GM12878 (cell line): ENCODE measurements around the gene ZBTB7B. TPM values are rescaled to one million over a fixed set of nuclear protein-coding genes. Genes with fewer than 3 reads are reported as not detected.

ENCODE experiments used
- ATAC-seq: fragments of 200-7000 bp; cut with Tn5 transposase; 3 replicates; pipeline ENCODE4 v1.9.1; 2020; ENCODE audit warnings: mild to moderate bottlenecking, moderate library complexity
- BruUV-seq: library from RNA; stranded (reverse); fragments of 400-500 nt; replicated peaks from 2 replicates; lab custom pipeline; 2021; lab: Mats Ljungman, UMichigan
- CTCF ChIA-PET: fragments of 300-600 bp; sonication (Branson Sonifier 250); formaldehyde crosslinking; extraction: SDS; loops from one replicate; lab custom pipeline; 2021; ENCODE audit warnings: inconsistent platforms; lab: Yijun Ruan, JAX
- POLR2A ChIA-PET: fragments of 350-600 bp; formaldehyde crosslinking; extraction: SDS; loops from one replicate; lab custom pipeline; 2021; ENCODE audit warnings: inconsistent platforms; lab: Charles Lee
- RAD21 ChIA-PET: fragments of 300-600 bp; sonication (Branson Sonifier 250); formaldehyde crosslinking; loops from one replicate; lab custom pipeline; 2023; ENCODE audit warnings: antibody characterized with exemption; ENCODE audit not compliant: unreplicated experiment; lab: Charles Lee
- SMC1A ChIA-PET: fragments of 300-600 bp; sonication (Branson Sonifier 250); formaldehyde crosslinking; loops from one replicate; lab custom pipeline; 2023; ENCODE audit not compliant: unreplicated experiment, uncharacterized antibody; lab: Charles Lee
- DNase-seq: peaks from one replicate; pipeline ENCODE4 v3.0.0-alpha.2; 2011; ENCODE audit warnings: low read depth, low spot score
- FAIRE-seq: peaks from 3 replicates; lab custom pipeline; 2011; peaks lifted over from hg19 to GRCh38; lab: Jason Lieb, UNC
- H2AFZ ChIP-seq: 2 replicates; pipeline ENCODE4 v1.6.0; 2011; ENCODE audit warnings: low read depth, low read length, control low read depth; ENCODE audit not compliant: control insufficient read depth
- H3K27ac ChIP-seq: 2 replicates; pipeline ENCODE4 v1.5.1; 2011; ENCODE audit warnings: control low read depth; ENCODE audit not compliant: control insufficient read depth, insufficient read depth
- H3K27me3 ChIP-seq, 2 experiments: replicated peaks in 1 of 2; 2 replicates each; pipeline versions ENCODE4 v1.6.0 to v1.6.1; 2011; ENCODE audit warnings: low read length in 1 of 2; ENCODE audit not compliant: control insufficient read depth in 2 of 2, insufficient read depth in 2 of 2
- H3K36me3 ChIP-seq, 2 experiments: 2 replicates each; pipeline ENCODE4 v1.5.1; 2011; ENCODE audit warnings: low read length in 1 of 2; ENCODE audit not compliant: control insufficient read depth in 2 of 2, insufficient read depth in 2 of 2
- H3K4me1 ChIP-seq: 2 replicates; pipeline ENCODE4 v1.6.1; 2011; ENCODE audit warnings: mild to moderate bottlenecking, low read length, moderate library complexity, mixed read lengths; ENCODE audit not compliant: control insufficient read depth, insufficient read depth
- H3K4me2 ChIP-seq: 2 replicates; pipeline ENCODE4 v1.6.0; 2011; ENCODE audit warnings: control low read depth; ENCODE audit not compliant: control insufficient read depth, insufficient read depth
- H3K4me3 ChIP-seq: fragments of 200-600 bp; sonication (generic); 2 replicates; pipeline ENCODE4 v1.5.1; 2016
- H3K79me2 ChIP-seq: 2 replicates; pipeline ENCODE4 v1.6.0; 2011; ENCODE audit warnings: low read length; ENCODE audit not compliant: control insufficient read depth, insufficient read depth
- H3K9ac ChIP-seq: 2 replicates; pipeline ENCODE4 v1.8.0; 2011; ENCODE audit warnings: low read length, control low read depth, mixed read lengths; ENCODE audit not compliant: control insufficient read depth, insufficient read depth
- H3K9me3 ChIP-seq: replicated peaks from 3 replicates; pipeline ENCODE4 v1.5.1; 2011; ENCODE audit warnings: mild to moderate bottlenecking, low read length; ENCODE audit not compliant: control insufficient read depth, insufficient read depth
- H4K20me1 ChIP-seq: 2 replicates; pipeline ENCODE4 v1.6.0; 2011; ENCODE audit not compliant: control insufficient read depth, insufficient read depth
- BRCA1 ChIP-seq: IDR thresholded peaks from 2 replicates; pipeline ENCODE4 v1.6.1; 2011; ENCODE audit warnings: low read depth, low read length, improper control_type of control experiment
- CHD1 ChIP-seq: IDR thresholded peaks from 2 replicates; pipeline ENCODE4 v1.6.1; 2012; ENCODE audit warnings: low read depth, low read length, improper control_type of control experiment
- FOS ChIP-seq: IDR thresholded peaks from 3 replicates; pipeline ENCODE4 v1.6.1; 2011; ENCODE audit warnings: borderline replicate concordance; ENCODE audit not compliant: insufficient read length; ENCODE audit errors: extremely low read depth
- NFIC ChIP-seq: IDR thresholded peaks from 2 replicates; pipeline ENCODE4 v1.6.1; 2012; ENCODE audit warnings: low read depth, mild to moderate bottlenecking, inconsistent platforms, low read length, moderate library complexity
- RUNX3 ChIP-seq: IDR thresholded peaks from 2 replicates; pipeline ENCODE4 v1.6.1; 2012; ENCODE audit warnings: low read length, inconsistent platforms
- SMAD1 ChIP-seq: fragments of 450-650 bp; IDR thresholded peaks from 2 replicates; pipeline ENCODE4 v1.6.1; 2018; ENCODE audit warnings: mild to moderate bottlenecking, low read depth; ENCODE audit not compliant: partially characterized antibody
- SP1 ChIP-seq: IDR thresholded peaks from one replicate; pipeline ENCODE4 v1.6.1; 2011; ENCODE audit warnings: low read depth, low read length
- WRNIP1 ChIP-seq: IDR thresholded peaks from 2 replicates; pipeline ENCODE4 v1.6.1; 2011; ENCODE audit warnings: low read depth, low read length, improper control_type of control experiment, borderline replicate concordance
- WGBS: methylation state at CpG from one replicate; pipeline ENCODE4 v1.1.6; 2016; ENCODE audit warnings: low lambda C conversion rate; ENCODE audit not compliant: insufficient replicate concordance, insufficient coverage; ENCODE audit errors: missing lambda C conversion rate; 5-methylcytosine and 5-hydroxymethylcytosine counted together
- in situ Hi-C: fragments of 300-500 bp; cut with MboI; formaldehyde crosslinking; loops from 9 replicates; pipeline ENCODE4 v1.14.3; 2018; ENCODE audit warnings: mixed read lengths
- intact Hi-C: fragments of 100-400 bp; cut with micrococcal nuclease; formaldehyde crosslinking; loops from one replicate; pipeline ENCODE4 v1.14.2; 2022; ENCODE audit not compliant: unreplicated experiment
- polyA plus RNA-seq, 11 experiments: library from polyadenylated mRNA; depleted of rRNA in 4 of 11; unstranded in 6 of 11; stranded (reverse) in 5 of 11; fragments of >200 nt; fragmentation: Nextera tagmentation in 4 of 11; fragmentation: Illumina TruSeq in 1 of 11; extraction: Ambion mirVana in 4 of 11; extraction: Trizol in 1 of 11; gene quantifications; 1 replicate in 1 of 11; 2 replicates in 10 of 11; pipeline versions ENCODE4 v1.2.1 to v1.2.3, GENCODE V29; 2011 to 2016; ENCODE audit warnings: inconsistent platforms in 2 of 11, missing spikeins in 2 of 11, low read depth in 1 of 11
- total RNA-seq, 4 experiments: library from RNA; depleted of rRNA in 3 of 4; stranded (reverse); fragments of >200 nt in 3 of 4; fragmentation: Illumina TruSeq in 1 of 4; extraction: Trizol in 1 of 4; gene quantifications; 2 replicates each; pipeline versions ENCODE4 v1.2.1 to v1.2.3, GENCODE V29; 2013 to 2021
- TF ChIP-seq, protein P1 (sequence below): fragments of 450-650 bp; formaldehyde crosslinking; IDR thresholded peaks from 2 replicates; pipeline ENCODE4 v1.5.0; 2022; ENCODE audit warnings: mild to moderate bottlenecking, missing genetic modification characterization
- TF ChIP-seq, protein P2 (sequence below): fragments of 450-650 bp; IDR thresholded peaks from 2 replicates; pipeline ENCODE4 v1.6.1; 2018; ENCODE audit warnings: mild to moderate bottlenecking, low read depth, moderate library complexity; ENCODE audit not compliant: partially characterized antibody
- TF ChIP-seq, protein P3 (sequence below): IDR thresholded peaks from 2 replicates; pipeline ENCODE4 v1.6.1; 2011; ENCODE audit warnings: mild to moderate bottlenecking, low read depth, low read length, moderate library complexity; ENCODE audit not compliant: insufficient replicate concordance

Gene ZBTB7B
- total and polyA plus RNA-seq, 10 of the 15 experiments (the other 5 are each of a cell fraction or from before 2014, with no cell fraction given) = 0.11 to 44.9 (median 11.3) TPM

DNA sequence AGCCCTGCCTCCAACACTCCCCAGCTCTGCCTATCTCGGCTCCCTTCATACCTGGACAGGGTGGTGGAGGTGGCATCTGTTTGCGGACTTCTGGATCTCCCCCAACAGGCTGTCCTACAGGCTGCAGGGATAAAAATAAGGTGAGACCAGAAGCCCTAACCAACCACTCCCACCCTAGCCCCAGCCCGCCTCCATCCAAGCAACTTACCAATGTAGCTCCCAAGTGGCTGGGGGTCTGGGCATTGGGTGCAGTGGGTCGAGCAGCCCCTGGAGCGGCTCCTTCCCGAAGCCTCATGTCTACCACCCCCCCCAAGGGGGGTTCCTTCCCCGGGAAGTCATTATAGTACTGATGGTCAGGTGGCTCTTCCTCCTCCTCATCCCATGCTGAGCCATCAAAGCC is 36.5 kb upstream of the ZBTB7B start:
- in situ Hi-C loops = no loop called here
- H3K9me3 ChIP-seq = no peaks in the 10 kb centered on the region
- ATAC-seq = no peak
- peaks cover 15% of the 10 kb centered on the region for H3K4me1 ChIP-seq
- intact Hi-C loops = no loop called here
- H3K4me3 ChIP-seq = no peak overlapping the region
- ChIA-PET POLR2A (interaction anchor here (0.6 to 1.6 kb wide), 2 partner anchors 10 to 188 kb away, joined by 3 to 4 read pairs; partner anchors contain the start of gene PBXIP1), SMC1A (interaction anchor here (1.0 kb wide), 1 partner anchor 22 kb away, joined by 3 read pairs; no protein-coding TSS in a partner anchor), RAD21 (no interaction called here), CTCF (interaction anchor here (1.3 to 3.5 kb wide), 3 partner anchors 8 to 17 kb away, joined by 3 to 11 read pairs (median 5); partner anchors contain the start of genes CKS1B, FLAD1 and PBXIP1)
- no peak for TF ChIP-seq FOS
- TF ChIP-seq RUNX3 = no peak
- no peak for TF ChIP-seq SP1
- TF ChIP-seq BRCA1 = no peak
- TF ChIP-seq WRNIP1 = no peak
- TF ChIP-seq SMAD1 = no peak
- no peak for TF ChIP-seq CHD1
- TF ChIP-seq, protein P1, sequence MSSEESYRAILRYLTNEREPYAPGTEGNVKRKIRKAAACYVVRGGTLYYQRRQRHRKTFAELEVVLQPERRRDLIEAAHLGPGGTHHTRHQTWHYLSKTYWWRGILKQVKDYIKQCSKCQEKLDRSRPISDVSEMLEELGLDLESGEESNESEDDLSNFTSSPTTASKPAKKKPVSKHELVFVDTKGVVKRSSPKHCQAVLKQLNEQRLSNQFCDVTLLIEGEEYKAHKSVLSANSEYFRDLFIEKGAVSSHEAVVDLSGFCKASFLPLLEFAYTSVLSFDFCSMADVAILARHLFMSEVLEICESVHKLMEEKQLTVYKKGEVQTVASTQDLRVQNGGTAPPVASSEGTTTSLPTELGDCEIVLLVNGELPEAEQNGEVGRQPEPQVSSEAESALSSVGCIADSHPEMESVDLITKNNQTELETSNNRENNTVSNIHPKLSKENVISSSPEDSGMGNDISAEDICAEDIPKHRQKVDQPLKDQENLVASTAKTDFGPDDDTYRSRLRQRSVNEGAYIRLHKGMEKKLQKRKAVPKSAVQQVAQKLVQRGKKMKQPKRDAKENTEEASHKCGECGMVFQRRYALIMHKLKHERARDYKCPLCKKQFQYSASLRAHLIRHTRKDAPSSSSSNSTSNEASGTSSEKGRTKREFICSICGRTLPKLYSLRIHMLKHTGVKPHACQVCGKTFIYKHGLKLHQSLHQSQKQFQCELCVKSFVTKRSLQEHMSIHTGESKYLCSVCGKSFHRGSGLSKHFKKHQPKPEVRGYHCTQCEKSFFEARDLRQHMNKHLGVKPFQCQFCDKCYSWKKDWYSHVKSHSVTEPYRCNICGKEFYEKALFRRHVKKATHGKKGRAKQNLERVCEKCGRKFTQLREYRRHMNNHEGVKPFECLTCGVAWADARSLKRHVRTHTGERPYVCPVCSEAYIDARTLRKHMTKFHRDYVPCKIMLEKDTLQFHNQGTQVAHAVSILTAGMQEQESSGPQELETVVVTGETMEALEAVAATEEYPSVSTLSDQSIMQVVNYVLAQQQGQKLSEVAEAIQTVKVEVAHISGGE (CRISPR knock-in tag) = no peak
- TF ChIP-seq, protein P2, sequence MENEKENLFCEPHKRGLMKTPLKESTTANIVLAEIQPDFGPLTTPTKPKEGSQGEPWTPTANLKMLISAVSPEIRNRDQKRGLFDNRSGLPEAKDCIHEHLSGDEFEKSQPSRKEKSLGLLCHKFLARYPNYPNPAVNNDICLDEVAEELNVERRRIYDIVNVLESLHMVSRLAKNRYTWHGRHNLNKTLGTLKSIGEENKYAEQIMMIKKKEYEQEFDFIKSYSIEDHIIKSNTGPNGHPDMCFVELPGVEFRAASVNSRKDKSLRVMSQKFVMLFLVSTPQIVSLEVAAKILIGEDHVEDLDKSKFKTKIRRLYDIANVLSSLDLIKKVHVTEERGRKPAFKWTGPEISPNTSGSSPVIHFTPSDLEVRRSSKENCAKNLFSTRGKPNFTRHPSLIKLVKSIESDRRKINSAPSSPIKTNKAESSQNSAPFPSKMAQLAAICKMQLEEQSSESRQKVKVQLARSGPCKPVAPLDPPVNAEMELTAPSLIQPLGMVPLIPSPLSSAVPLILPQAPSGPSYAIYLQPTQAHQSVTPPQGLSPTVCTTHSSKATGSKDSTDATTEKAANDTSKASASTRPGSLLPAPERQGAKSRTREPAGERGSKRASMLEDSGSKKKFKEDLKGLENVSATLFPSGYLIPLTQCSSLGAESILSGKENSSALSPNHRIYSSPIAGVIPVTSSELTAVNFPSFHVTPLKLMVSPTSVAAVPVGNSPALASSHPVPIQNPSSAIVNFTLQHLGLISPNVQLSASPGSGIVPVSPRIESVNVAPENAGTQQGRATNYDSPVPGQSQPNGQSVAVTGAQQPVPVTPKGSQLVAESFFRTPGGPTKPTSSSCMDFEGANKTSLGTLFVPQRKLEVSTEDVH = no peak
- TF ChIP-seq, protein P3, sequence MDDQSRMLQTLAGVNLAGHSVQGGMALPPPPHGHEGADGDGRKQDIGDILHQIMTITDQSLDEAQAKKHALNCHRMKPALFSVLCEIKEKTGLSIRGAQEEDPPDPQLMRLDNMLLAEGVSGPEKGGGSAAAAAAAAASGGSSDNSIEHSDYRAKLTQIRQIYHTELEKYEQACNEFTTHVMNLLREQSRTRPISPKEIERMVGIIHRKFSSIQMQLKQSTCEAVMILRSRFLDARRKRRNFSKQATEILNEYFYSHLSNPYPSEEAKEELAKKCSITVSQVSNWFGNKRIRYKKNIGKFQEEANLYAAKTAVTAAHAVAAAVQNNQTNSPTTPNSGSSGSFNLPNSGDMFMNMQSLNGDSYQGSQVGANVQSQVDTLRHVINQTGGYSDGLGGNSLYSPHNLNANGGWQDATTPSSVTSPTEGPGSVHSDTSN = no peak
- TF ChIP-seq NFIC = no peak
- 95% methylated on average over 7 of the region's 7 CpGs for WGBS
- FAIRE-seq = no peak
- H4K20me1 ChIP-seq = no peaks in the 10 kb centered on the region
- DNase-seq = no peak
- no peaks in the 10 kb centered on the region for H3K27me3 ChIP-seq
- no peak overlapping the region for H3K9ac ChIP-seq
- H3K4me2 ChIP-seq = no peak overlapping the region
- no peak overlapping the region for H2AFZ ChIP-seq
- no TSS peak for BruUV-seq
- peaks cover 12% of the 10 kb centered on the region in 2 experiments; a peak in 3 of 4 replicates for H3K36me3 ChIP-seq
- no peak overlapping the region for H3K27ac ChIP-seq
- peaks cover 35% of the 10 kb centered on the region for H3K79me2 ChIP-seq
